GM18508 (cell line): Measurements from ENCODE around the gene CACNA1S.

Experiments
- ATAC-seq: cut with Tn5 transposase; IDR thresholded peaks from one replicate; pipeline ENCODE4 v1.9.1; 2021; ENCODE audit warnings: moderate number of reproducible peaks; ENCODE audit not compliant: insufficient read depth, unreplicated experiment

CACNA1S gene

DNA sequence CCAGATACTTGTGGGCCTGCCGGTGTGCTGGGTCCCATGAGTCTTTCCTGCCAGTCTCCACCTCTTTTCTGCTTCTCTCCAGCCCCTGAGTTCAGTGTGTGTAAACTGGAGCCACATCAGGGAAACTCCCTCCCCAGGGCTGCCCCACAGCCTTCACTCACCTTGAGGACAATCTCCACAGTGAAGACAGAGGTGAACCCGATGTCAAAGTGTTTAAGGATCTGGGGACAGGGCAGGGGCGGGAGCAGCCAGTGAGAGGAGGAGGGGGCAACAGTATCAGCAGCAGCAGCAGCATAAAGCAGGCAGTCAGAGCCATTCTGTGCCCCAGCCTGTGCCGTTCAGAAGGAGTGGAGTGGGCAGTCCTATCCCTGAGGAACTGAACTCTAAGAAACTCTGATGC, 43.2 kb downstream of the CACNA1S start:
- ATAC-seq, result no peak

DNA sequence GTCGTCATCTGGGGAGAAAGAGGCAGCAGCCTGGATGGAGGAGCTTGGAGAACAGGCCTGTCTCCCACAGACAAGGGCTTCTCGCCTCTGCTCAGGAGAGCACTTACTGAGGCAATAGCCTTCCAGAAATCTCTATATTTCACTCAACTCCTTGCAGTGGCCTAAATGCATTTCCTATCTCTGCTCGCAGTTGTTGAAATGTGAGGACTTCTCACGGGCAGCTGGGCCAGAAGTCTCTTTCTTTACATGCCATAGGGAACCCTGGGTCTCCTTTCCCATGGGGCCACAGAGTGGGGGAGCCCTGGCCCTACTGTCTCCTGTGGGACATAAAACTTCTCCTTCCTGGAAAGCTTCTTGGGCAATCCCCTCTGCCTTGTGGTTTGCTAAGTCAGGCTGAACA, 45.2 kb downstream of the CACNA1S start:
- ATAC-seq, result no peak

DNA sequence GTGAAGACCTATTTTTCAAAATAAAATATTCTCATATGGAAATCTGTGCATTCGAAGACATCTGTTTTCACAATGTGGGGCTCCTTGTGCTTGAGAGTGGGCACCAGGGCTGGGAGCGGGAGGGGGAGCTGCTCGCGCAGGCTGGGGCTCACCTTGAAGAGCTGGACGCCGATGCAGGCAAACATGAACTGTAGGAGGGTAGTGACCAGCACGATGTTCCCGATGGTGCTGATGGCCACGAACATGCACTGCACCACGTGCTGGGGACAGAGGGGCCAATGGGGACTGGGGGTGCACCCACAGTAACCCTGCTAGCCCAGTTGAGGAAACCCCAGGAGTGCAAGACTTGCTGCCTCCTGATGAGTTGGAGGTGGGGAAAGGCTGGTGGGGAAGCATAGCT, 46.5 kb downstream of the CACNA1S start:
- ATAC-seq, result no peak

DNA sequence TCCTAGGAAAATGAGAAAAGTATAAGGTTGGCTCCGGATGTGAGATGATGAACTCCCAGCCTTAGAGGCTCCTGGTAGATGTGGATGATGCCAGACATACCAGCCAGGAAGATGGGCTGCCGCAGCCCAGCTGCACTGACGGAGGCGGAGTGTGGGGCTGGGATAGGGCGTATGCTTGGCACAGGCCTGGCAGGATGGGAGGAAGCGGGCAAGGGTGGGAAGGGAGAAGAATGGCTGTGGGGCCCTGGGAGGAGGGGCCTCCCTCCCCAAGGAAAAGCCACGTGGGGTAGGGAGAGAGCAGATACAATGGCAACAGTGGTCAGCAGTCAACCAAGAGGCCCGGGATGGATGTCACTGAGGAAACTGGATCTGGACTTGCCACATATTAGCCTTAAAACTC, 47.4 kb downstream of the CACNA1S start:
- ATAC-seq, result no peak

DNA sequence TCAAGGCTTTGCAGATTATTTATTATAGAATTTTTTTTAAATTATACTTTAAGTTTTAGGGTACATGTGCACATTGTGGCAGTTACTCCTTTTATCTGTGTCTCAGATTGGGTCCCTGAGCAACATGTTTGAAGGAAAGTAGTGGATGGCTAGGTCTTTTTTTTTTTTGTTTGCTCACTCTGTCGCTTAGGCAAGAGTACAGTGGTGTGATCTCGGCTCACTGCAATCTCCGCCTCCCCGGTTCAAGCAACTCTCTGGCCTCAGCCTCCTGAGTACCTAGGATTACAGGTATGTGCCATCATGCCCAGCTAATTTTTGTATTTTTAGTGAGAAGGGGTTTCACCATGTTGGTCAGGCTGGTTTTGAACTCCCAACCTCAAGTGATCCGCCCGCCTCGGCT, 49.1 kb downstream of the CACNA1S start:
- no peak for ATAC-seq

DNA sequence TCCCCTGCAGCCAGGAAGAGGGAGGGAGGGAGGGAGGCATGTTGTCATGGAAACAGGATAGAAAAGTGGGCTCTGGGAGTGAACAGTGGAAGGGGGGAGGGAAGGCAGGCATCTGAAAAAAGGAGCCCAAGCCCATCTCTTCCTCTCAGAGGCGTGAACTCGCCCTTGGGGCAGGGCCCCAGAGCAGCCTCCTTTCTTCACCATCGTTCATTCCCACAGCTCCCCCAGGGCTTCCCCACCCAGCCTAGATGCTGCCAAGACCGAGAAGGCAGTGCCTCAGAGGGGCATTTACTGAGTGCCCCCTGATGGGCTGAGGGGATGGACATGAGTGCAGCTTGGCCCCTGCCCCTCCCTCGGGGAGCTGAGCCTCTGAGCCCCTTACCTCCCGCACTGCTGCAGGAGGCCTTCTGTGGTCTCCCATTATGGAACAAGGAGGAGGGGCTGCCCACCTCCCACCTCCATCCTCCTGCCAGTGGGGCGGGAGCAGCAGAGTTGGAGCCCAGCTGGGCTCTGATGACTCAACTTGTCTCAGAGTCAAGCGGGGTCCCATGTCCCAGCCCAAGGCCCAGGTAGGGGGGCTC, 49.6 kb downstream of the CACNA1S start:
- ATAC-seq, result no peak

DNA sequence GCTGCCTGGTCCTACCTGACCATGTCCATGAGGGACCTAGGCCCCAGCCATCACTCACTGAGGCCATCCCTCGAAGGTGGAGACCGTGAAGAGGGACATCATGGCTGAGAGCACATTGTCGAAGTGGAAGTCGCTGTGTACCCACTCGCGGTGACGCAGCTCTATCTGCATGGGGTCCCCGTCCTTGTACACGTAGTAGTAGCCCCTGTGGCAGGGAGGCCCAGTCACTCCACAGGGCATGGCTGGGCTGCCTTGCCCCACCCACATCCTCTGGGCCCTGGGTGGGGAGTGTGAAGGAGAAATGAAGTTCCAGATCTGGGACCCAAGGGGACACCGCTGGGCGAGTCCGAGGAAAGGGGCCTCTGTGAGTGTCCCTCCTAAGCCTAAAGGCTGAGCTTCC, 50.3 kb downstream of the CACNA1S start:
- ATAC-seq, result no peak

DNA sequence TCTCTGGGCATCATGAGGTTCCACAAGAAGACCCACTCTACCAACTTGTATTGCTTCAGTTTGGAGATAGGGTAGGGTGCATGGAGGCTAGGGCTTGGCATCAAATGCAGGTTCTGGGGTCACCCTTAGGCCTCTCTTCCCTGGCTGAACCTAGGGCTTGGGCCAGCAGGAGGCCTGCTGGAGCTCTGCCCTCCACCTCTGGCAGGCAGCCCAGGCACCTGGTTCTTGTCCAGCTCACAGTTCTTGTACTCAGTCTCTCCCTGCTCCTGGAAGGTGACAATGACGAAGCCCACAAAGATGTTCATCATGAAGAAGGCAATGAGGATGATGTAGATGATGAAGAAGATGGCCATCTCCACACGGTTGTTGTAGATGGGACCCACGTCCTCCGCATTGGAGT, 51.2 kb downstream of the CACNA1S start:
- no peak for ATAC-seq

DNA sequence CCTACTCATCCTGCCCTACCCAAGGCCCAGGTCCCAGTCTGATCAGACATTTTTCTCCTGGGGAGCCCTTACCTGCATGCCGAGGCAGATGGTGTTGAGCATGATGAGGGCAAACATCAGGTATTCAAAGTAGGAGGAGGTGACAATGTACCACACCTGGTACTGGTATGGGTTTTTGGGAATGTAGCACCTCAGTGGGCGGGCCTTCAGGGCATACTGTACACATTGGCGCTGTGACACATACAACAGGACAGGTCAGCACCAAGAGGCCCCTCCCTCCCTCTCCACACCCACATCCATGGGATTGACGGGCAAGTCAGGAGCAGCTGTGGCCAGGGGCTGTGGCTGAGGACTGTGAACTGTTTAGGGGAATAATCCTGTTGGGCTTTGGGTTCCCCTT, 51.6 kb downstream of the CACNA1S start:
- ATAC-seq, result no peak

DNA sequence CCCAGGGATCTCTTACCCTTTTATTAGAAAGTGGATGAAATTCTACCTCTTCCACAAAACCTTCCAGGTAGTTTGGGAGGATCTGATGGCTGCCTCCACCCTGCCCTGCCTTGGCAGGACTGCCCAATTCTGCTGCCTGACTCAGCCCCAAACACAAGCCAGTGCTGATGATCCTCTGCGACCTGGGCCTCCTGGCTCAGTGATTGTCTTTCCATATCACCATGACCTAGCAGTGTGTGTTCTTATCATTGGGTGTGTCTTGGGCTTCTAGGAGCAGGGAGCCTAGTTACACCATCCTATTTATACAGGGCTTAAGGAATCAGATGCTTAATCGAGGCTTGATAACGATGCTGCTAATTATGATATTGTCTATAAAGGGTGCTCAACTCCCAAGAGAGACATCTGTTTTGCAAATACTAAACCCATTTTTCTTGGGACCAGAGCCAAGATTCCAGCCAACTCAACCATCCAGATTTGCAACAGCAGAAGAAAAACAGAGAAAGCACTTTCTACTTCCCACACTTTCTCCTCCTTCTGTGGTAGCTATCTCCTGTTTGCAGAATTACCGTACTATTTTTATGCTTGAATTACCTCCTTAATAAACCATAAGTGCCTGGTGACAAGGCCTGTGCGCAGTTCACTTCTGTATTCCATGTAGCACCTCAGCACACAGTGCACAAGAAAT, 52.2 kb downstream of the CACNA1S start:
- ATAC-seq, result no peak

DNA sequence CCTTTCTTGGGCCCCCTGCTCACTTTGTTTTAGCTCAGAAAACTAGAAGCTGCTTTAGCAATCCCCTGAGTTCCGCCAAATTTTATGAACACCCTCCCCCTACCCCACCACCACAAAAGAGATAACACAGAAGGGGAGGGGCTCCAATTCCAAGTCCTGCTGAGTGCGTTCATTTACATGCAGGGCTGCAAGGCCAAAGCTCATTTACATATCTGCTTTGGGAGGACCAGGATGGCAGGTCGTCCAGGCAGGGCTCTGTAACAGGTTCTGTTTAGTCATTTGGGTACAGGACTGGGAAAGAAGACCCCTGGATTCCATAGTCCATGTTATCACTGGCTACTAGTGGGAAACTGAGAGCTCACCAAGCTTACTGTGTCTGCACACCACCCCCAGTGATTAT, 52.8 kb downstream of the CACNA1S start:
- ATAC-seq, result no peak

DNA sequence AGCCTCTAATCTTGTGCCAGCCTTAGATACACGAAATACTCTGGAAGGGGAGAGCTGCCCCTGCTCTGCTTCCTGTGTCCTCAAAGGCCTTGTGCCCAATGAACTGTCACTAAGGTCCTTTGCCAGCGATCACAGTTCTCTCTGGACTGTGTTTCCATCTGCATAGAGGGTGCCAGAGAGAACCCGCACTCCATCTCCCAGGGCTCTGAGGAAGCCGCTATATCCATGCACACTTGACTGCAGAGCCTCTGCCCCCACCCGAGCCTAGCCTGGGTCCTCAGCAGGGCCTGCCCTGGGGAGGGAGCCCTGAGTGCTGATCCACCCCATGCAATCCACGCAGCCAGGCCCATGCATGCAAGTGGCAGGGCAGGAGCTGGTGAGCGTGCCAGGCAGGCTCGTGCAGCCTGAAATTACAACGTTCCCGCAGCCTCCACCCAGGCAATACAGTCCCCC, 58.1 kb downstream of the CACNA1S start:
- no peak for ATAC-seq

DNA sequence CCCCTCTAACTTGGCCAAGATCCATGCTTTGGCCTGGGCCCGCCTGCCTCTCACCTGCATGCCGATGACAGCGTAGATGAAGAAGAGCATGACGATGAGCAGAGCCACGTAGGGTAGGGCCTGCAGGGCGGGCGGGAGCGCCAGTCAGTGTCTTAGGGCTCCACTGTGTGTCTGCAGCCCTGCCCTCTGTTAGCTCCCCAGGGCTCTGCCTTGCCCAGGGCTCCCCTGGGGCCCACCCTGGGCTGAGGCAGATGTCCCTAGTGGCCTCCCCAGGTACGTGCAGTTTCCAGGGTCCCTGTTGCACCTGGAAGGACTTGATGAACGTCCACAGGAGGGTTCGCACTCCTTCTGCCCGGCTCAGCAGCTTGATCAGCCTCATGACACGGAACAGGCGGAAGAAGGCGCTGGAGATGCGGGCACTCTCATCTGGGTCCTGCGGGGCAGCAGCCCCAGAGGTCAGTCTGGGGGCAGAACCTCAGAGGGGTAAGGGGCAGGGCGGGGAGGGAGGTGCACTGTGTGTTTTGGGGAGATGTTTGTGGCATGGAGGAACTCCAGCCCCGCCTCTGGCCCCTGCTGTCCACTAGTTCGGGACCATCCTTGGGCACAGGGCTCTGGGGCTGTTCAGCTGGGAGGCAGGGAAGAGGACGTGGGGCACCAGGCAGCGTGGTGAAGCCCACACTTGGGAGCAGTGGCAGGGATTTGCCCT, 58.9 kb downstream of the CACNA1S start:
- ATAC-seq, result no peak

DNA sequence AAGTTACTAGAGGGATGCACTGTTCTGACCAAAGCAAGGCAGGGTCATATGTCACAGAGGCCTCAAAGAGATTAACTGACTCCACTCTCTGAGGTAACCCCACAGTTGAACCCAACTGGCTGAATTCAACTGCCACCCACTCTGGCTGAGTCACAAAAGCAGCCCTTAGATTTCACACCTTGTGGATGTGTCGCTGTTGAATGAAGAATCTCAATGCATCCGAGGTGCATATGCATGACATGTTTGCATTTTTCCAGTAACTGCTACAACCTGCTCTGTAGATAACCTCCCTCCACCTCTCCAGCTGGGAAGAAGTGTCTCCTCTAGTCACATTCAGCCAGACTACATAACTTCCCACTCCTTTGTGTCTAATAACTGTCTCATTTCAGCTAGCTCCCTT, 60.8 kb downstream of the CACNA1S start:
- ATAC-seq, result no peak

DNA sequence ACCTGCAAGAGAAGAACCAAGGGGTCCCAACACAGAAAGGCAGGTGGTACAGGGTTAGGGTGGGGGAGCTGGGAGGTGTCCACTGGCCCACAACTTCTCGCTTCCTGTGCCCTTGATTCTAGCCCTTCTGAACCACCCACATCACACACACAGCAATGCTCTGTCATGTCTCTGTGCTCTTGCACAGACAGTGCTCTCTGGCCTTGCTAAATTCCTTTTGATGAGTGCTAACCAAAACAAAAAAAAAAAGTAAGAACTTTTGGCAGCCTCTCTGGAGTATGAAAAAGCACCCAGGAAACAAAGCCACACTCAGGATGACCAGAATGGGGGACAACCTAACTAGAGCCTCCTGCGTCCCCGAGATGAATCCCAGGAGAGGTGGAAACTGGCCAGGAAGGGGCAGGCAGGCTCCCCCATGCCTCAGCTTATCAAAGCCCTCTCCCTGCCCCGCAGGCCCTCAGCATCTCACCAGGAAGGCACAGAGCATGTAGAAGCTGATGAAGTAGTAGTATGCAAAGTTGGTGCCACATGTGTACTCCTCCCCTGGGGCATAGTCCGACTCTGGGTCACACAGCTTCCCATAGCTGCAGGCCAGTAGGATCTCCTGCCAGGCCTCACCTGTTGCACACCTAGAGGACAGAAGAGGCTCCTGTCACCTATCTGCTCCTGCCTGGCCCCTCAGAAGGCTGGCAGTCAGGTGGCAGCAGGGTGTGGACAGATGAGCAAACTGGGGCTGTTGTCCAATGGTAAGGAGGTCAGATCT, 61.5 kb downstream of the CACNA1S start:
- ATAC-seq, result no peak

DNA sequence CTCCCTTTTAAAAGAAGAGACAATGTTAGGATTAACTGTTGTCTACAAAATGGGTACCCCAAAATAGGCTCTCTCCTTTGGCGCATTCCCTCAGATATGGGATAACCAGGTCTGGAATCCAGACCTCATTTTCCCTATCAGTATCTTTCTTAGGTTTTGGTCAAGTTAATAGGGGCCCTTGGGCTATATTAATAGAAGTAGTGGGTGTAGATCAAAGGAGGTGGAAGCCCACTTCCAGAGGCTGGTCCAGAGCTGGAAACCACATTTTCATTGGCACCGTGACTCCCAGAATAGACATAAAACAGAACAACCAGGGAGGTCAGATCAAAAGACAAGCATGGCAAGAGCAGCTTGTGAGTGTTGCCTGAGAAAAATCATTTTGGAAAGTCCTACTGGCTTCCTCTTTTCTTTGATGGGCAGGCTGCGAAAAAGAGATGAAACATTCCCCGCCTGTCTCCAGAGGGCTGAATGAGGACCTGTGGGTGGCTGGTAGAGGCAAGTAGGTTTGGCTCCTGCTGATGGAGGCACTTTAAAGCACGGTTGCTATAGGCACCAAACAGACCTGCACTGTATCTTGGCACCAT, 62.9 kb downstream of the CACNA1S start:
- no peak for ATAC-seq

DNA sequence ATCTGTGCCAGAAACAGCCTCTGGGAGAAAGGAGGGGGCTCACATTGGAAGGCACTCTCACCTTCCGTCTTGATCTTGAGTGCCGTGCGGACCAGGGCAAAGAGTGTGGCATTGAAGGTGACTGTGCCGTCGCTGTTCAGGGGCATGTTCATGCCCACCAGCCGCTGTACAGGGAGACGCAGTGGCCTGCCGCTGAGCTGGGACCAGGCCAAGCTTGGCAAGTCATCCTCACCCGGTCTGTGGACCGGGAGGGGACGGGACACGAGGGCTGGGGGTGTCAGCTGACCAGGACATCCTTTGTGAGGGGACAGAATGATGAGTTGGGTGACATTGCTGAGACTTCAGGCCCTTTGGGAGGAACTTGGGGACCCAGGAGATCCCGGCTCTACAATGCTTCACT, 63.7 kb downstream of the CACNA1S start:
- no peak for ATAC-seq

DNA sequence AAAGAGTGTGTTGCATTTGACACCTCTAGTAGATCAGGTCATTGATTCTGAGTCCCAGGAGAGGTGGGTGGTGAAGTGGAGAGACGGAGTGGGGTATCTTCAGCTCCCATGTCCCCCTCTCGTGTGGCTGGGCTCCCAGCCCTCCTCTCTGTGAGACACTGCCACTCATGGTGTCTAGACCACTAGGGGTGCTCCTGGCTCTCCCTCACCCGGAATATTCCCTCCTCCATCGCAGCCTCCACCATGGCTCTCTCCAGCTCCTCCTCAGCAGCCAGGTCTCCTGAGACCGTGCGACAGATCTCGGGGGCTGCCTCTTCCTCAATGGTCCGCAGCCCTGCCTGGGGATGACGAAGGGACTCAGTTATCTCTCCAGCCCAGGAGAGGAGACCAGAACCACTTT, 68.1 kb downstream of the CACNA1S start:
- ATAC-seq, result no peak

DNA sequence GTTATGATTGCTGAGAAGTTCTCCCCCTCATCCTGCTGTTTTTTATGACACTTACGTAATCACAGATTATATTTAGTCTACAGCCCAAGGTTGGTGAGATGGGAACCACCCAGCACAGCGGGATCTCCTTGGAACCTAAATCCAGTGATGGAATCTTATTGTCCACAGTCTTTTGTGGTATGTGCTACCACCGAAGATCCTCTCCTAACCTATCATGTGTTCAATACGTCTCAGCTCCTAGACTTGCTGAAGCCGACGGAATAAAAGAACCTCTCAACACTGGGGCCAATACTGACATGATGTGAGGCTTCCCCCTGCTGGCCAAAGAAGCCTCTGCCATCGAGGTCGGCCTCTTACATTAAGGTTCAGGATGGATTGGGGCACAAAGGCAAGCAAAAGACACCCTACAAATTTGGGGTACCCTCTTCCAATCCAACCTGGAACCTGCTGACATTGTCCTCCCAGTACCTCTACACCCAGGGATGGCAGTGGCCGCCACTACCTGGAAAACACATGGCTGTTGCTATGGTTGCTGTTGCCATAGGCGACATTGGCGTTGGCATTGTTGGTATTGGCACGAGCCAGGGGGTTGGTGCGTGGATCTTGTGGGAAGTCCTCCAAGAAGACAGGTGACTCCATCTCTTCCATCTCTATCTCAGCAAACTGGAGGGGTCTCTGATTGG, 69.3 kb downstream of the CACNA1S start:
- ATAC-seq, result no peak

DNA sequence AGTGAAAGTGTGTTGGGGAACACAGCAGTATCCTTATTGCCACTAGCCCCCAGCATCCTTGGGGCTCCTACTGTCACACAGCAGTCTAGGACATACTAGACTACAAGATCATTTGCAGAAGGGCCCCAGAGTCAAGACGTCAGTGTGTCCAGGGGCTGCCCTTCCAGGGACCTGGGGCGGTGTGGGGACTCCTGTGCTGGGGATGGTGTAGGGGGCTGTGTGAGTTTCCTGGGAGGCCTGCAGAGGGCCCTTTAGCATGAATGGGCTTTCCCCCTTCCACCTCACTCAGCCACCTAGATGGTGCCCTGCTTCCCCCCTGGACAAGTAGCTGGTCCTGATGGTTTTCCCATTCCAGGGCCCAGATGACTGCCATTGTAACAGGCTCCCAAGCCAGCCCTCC, 71.2 kb downstream of the CACNA1S start:
- ATAC-seq, result no peak
